H9 (cell line): ENCODE data around the gene OAS2. TPM values are rescaled to one million over a fixed set of nuclear protein-coding genes. Genes with fewer than 3 reads are reported as not detected.

ENCODE experiments used
- DNase-seq: peaks from one replicate; pipeline ENCODE4 v3.0.0-alpha.2; 2017
- H2AFZ ChIP-seq: one replicate; pipeline ENCODE4 v1.6.1; 2013; ENCODE audit warnings: mild to moderate bottlenecking, low read length, control low read depth, moderate library complexity
- H2AK5ac ChIP-seq: 2 replicates; pipeline ENCODE4 v1.6.1; 2013; ENCODE audit warnings: low read length, control low read depth, mixed read lengths; ENCODE audit not compliant: insufficient read length
- H2BK120ac ChIP-seq: one replicate; pipeline ENCODE4 v1.6.1; 2013; ENCODE audit warnings: low read depth, mild to moderate bottlenecking, low read length, control low read depth, inconsistent platforms; ENCODE audit not compliant: poor library complexity, severe bottlenecking
- H2BK12ac ChIP-seq: 2 replicates; pipeline ENCODE4 v1.6.1; 2013; ENCODE audit warnings: low read length, control low read depth, mixed read lengths, low read depth; ENCODE audit not compliant: insufficient read length
- H2BK15ac ChIP-seq: 2 replicates; pipeline ENCODE4 v1.6.1; 2013; ENCODE audit warnings: low read depth, low read length, control low read depth
- H2BK20ac ChIP-seq: one replicate; pipeline ENCODE4 v1.6.1; 2013; ENCODE audit warnings: low read depth, mild to moderate bottlenecking, low read length, control low read depth, inconsistent platforms; ENCODE audit not compliant: poor library complexity, severe bottlenecking
- H2BK5ac ChIP-seq: 2 replicates; pipeline ENCODE4 v1.6.1; 2013; ENCODE audit warnings: low read length, control low read depth, mixed read lengths; ENCODE audit not compliant: insufficient read length
- H3K14ac ChIP-seq: 2 replicates; pipeline ENCODE4 v1.6.1; 2013; ENCODE audit warnings: low read length, control low read depth; ENCODE audit not compliant: insufficient read depth
- H3K18ac ChIP-seq: 2 replicates; pipeline ENCODE4 v1.6.1; 2013; ENCODE audit warnings: low read depth, mild to moderate bottlenecking, mixed read lengths, low read length, control low read depth; ENCODE audit not compliant: insufficient read length
- H3K23ac ChIP-seq: 2 replicates; pipeline ENCODE4 v1.6.1; 2013; ENCODE audit warnings: low read length, control low read depth, mixed read lengths, low read depth; ENCODE audit not compliant: insufficient read length
- H3K23me2 ChIP-seq: 2 replicates; pipeline ENCODE4 v1.6.1; 2013; ENCODE audit warnings: low read depth, mild to moderate bottlenecking, mixed read lengths, low read length, control low read depth; ENCODE audit not compliant: insufficient read length, poor library complexity, severe bottlenecking
- H3K27ac ChIP-seq: 2 replicates; pipeline ENCODE4 v1.5.1; 2013; ENCODE audit warnings: low read length, control low read depth, mixed read lengths, low read depth; ENCODE audit not compliant: insufficient read length
- H3K27me3 ChIP-seq: 2 replicates; pipeline ENCODE4 v1.6.1; 2013; ENCODE audit warnings: low read length, control low read depth, inconsistent platforms; ENCODE audit not compliant: insufficient read depth
- H3K4ac ChIP-seq: 2 replicates; pipeline ENCODE4 v1.6.1; 2013; ENCODE audit warnings: low read depth, mild to moderate bottlenecking, control low read depth, inconsistent platforms, low read length, moderate library complexity
- H3K4me1 ChIP-seq: 2 replicates; pipeline ENCODE4 v1.6.1; 2013; ENCODE audit warnings: low read length, control low read depth, inconsistent platforms; ENCODE audit not compliant: insufficient read depth
- H3K4me2 ChIP-seq: 2 replicates; pipeline ENCODE4 v1.6.1; 2013; ENCODE audit warnings: low read length, control low read depth, mixed read lengths; ENCODE audit not compliant: insufficient read length, insufficient read depth
- H3K56ac ChIP-seq: 2 replicates; pipeline ENCODE4 v1.6.1; 2013; ENCODE audit warnings: low read depth, mild to moderate bottlenecking, mixed read lengths, low read length, control low read depth; ENCODE audit not compliant: insufficient read length
- H3K79me1 ChIP-seq: 2 replicates; pipeline ENCODE4 v1.6.1; 2013; ENCODE audit warnings: low read depth, mild to moderate bottlenecking, moderate library complexity, low read length, control low read depth, inconsistent platforms; ENCODE audit not compliant: insufficient read depth, poor library complexity, severe bottlenecking
- H3K79me2 ChIP-seq: 2 replicates; pipeline ENCODE4 v1.6.1; 2013; ENCODE audit warnings: low read length, control low read depth, inconsistent platforms; ENCODE audit not compliant: insufficient read depth
- H3K9ac ChIP-seq: 2 replicates; pipeline ENCODE4 v1.6.1; 2013; ENCODE audit warnings: low read length, control low read depth, mixed read lengths; ENCODE audit not compliant: insufficient read length; ENCODE audit errors: extremely low read depth
- H3K9me3 ChIP-seq: one replicate; pipeline ENCODE4 v1.6.1; 2013; ENCODE audit warnings: low read depth, low read length, inconsistent platforms; ENCODE audit not compliant: control insufficient read depth
- H3T11ph ChIP-seq: one replicate; pipeline ENCODE4 v1.6.1; 2013; ENCODE audit warnings: mild to moderate bottlenecking, low read length, control low read depth, inconsistent platforms
- H4K20me1 ChIP-seq: one replicate; pipeline ENCODE4 v1.6.1; 2013; ENCODE audit not compliant: control insufficient read depth, insufficient read length, insufficient read depth
- H4K5ac ChIP-seq: 2 replicates; pipeline ENCODE4 v1.6.1; 2013; ENCODE audit warnings: low read depth, mild to moderate bottlenecking, mixed read lengths, low read length, control low read depth; ENCODE audit not compliant: insufficient read length
- H4K8ac ChIP-seq: replicated peaks from 2 replicates; pipeline ENCODE4 v1.6.1; 2013; ENCODE audit warnings: low read length, control low read depth, mixed read lengths, low read depth; ENCODE audit not compliant: insufficient read length
- H4K91ac ChIP-seq: 2 replicates; pipeline ENCODE4 v1.6.1; 2013; ENCODE audit warnings: low read depth, mild to moderate bottlenecking, moderate library complexity, mixed read lengths, low read length, control low read depth; ENCODE audit not compliant: insufficient read length
- H3K27ac Mint-ChIP-seq, 3 experiments: 2 replicates in 2 of 3; 3 replicates in 1 of 3; pipeline ENCODE4 v1.8.0; 2020 to 2021; ENCODE audit warnings: mixed read lengths in 3 of 3, mild to moderate bottlenecking in 1 of 3, moderate library complexity in 1 of 3
- H3K27me3 Mint-ChIP-seq: 2 replicates; pipeline ENCODE4 v1.8.0; 2021; ENCODE audit warnings: low read depth, mild to moderate bottlenecking, moderate library complexity, mixed read lengths
- H3K36me3 Mint-ChIP-seq, 3 experiments: 2 replicates in 2 of 3; 3 replicates in 1 of 3; pipeline ENCODE4 v1.8.0; 2020 to 2021; ENCODE audit warnings: low read depth in 3 of 3, mixed read lengths in 3 of 3; ENCODE audit not compliant: insufficient read depth in 1 of 3
- H3K4me1 Mint-ChIP-seq, 2 experiments: 2 replicates each; pipeline ENCODE4 v1.8.0; 2020; ENCODE audit warnings: mixed read lengths in 2 of 2
- H3K4me3 Mint-ChIP-seq, 2 experiments: 2 replicates in 1 of 2; 3 replicates in 1 of 2; pipeline ENCODE4 v1.8.0; 2020 to 2021; ENCODE audit warnings: mild to moderate bottlenecking in 2 of 2, mixed read lengths in 2 of 2, moderate library complexity in 1 of 2
- H3K9me3 Mint-ChIP-seq, 2 experiments: 2 replicates in 1 of 2; 3 replicates in 1 of 2; pipeline ENCODE4 v1.8.0; 2020; ENCODE audit warnings: mild to moderate bottlenecking in 2 of 2, mixed read lengths in 2 of 2, moderate library complexity in 1 of 2
- WGBS: extraction: QIAGEN DNeasy Blood & Tissue Kit; methylation state at CpG from one replicate; pipeline ENCODE4 v1.1.7; 2013; ENCODE audit warnings: missing lambda C conversion rate, low lambda C conversion rate, mixed read lengths; ENCODE audit not compliant: insufficient read length; ENCODE audit errors: extremely low coverage; 5-methylcytosine and 5-hydroxymethylcytosine counted together
- total RNA-seq: library from RNA; stranded (reverse); gene quantifications from 2 replicates; pipeline ENCODE4 v1.2.1, GENCODE V29; 2021
- TF ChIP-seq, protein P1 (sequence below): fragments of 200-600 bp; sonication (generic); conservative IDR thresholded peaks from 3 replicates; pipeline ENCODE4 v1.8.0; 2021; ENCODE audit warnings: antibody characterized with exemption, mild to moderate bottlenecking

Gene OAS2
- total RNA-seq, 1 experiment from 2014 or later = not detected

DNA sequence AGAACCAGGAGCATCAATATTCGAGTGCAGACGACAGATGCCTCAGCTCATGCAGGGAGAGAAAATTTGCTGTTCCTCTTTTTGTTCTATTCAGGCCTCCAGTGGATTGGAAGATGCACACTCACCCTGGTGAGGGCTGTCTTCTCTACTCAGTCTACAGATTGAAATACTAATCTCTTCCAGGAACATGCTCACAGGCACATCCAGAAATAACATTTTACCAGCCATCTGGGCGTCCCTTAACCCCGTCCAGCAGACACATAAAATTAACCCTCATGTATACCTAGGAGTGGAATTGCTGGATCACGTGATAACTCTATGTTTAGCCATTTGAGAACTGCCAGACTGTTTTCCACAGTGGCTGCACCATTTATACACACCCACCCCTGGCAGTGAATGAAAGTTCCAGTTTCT lies 4.5 kb upstream of the OAS2 start:
- no peak overlapping the region for H2AFZ ChIP-seq
- Mint-ChIP-seq H3K4me3 (no peak overlapping the region), H3K36me3 (no peaks in the 10 kb centered on the region), H3K27me3 (peaks cover 6% of the 10 kb centered on the region), H3K9me3 (no peaks in the 10 kb centered on the region), H3K27ac (no peak overlapping the region), H3K4me1 (peaks cover 0 to 7% of the 10 kb centered on the region in 2 experiments; a peak in 2 of 4 replicates)
- H4K8ac ChIP-seq = no peak overlapping the region
- H2BK20ac ChIP-seq = no peak overlapping the region
- H3K56ac ChIP-seq = no peak overlapping the region
- no peak overlapping the region for H3K18ac ChIP-seq
- H2BK15ac ChIP-seq = no peak overlapping the region
- no peak overlapping the region for H3T11ph ChIP-seq
- H3K23ac ChIP-seq = no peak overlapping the region
- no peak overlapping the region for H4K5ac ChIP-seq
- H2BK120ac ChIP-seq = no peak overlapping the region
- no peak for DNase-seq
- no peak overlapping the region for H3K4ac ChIP-seq
- no peaks in the 10 kb centered on the region for H3K79me1 ChIP-seq
- H3K9ac ChIP-seq = no peak overlapping the region
- H3K4me1 ChIP-seq = no peaks in the 10 kb centered on the region; the same call in 1 of the 2 replicates
- H4K20me1 ChIP-seq = no peaks in the 10 kb centered on the region
- H3K14ac ChIP-seq = no peak overlapping the region
- no peak overlapping the region for H3K27ac ChIP-seq
- no peaks in the 10 kb centered on the region for H3K9me3 ChIP-seq
- H3K4me2 ChIP-seq = no peak overlapping the region
- no peaks in the 10 kb centered on the region for H3K23me2 ChIP-seq
- H2BK5ac ChIP-seq = no peak overlapping the region
- WGBS = no CpG with 5 or more reads among the region's 5 CpGs
- TF ChIP-seq, protein P1, sequence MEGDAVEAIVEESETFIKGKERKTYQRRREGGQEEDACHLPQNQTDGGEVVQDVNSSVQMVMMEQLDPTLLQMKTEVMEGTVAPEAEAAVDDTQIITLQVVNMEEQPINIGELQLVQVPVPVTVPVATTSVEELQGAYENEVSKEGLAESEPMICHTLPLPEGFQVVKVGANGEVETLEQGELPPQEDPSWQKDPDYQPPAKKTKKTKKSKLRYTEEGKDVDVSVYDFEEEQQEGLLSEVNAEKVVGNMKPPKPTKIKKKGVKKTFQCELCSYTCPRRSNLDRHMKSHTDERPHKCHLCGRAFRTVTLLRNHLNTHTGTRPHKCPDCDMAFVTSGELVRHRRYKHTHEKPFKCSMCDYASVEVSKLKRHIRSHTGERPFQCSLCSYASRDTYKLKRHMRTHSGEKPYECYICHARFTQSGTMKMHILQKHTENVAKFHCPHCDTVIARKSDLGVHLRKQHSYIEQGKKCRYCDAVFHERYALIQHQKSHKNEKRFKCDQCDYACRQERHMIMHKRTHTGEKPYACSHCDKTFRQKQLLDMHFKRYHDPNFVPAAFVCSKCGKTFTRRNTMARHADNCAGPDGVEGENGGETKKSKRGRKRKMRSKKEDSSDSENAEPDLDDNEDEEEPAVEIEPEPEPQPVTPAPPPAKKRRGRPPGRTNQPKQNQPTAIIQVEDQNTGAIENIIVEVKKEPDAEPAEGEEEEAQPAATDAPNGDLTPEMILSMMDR = no peak
- H2BK12ac ChIP-seq = no peak overlapping the region
- no peaks in the 10 kb centered on the region for H3K27me3 ChIP-seq
- H4K91ac ChIP-seq = no peak overlapping the region
- no peak overlapping the region for H2AK5ac ChIP-seq
- H3K79me2 ChIP-seq = no peaks in the 10 kb centered on the region
